ENCODE results near the gene CYP1A1.
"Not testable (repeated sequence)": the region's sequence is repeated elsewhere in the genome, so short reads cannot be mapped to it uniquely, and the experiment has no call there.

Gene CYP1A1

GRCh38 chr15:74735305-74735704, 10.0 kb upstream of the CYP1A1 start:
- no peak for DNase-seq

GRCh38 chr15:74733269-74733668, 7.9 kb upstream of the CYP1A1 start:
- DNase-seq: no peak

- DNase-seq: no peak
Observed at GRCh38 chr15:74732846-74733245, 7.5 kb upstream of the CYP1A1 start.

- DNase-seq: no peak
Observed at GRCh38 chr15:74730619-74731316, 5.4 kb upstream of the CYP1A1 start.

- DNase-seq: not testable (repeated sequence)
Observed at GRCh38 chr15:74729372-74729771, 4.0 kb upstream of the CYP1A1 start.

- DNase-seq: not testable (repeated sequence)
Observed at GRCh38 chr15:74728699-74729098, 3.4 kb upstream of the CYP1A1 start.

- DNase-seq: peak; percentile 13
Observed at GRCh38 chr15:74727727-74728126, 2.4 kb upstream of the CYP1A1 start.

GRCh38 chr15:74726774-74727164, 1.4 kb upstream of the CYP1A1 start:
- DNase-seq: no peak

- DNase-seq: no peak
Observed at GRCh38 chr15:74725845-74726773, 781 bp upstream of the CYP1A1 start.

GRCh38 chr15:74724570-74725224, 631 bp downstream of the CYP1A1 start:
- no peak for DNase-seq

- peak; percentile 6 for DNase-seq
Observed at GRCh38 chr15:74723754-74724334, 1.5 kb downstream of the CYP1A1 start.

GRCh38 chr15:74723187-74723586, 2.1 kb downstream of the CYP1A1 start:
- DNase-seq: no peak

GRCh38 chr15:74722591-74722990, 2.7 kb downstream of the CYP1A1 start:
- no peak for DNase-seq

GRCh38 chr15:74716651-74717050, 8.7 kb downstream of the CYP1A1 start:
- no peak for DNase-seq

- no peak for DNase-seq
Observed at GRCh38 chr15:74712311-74712710, 13.0 kb downstream of the CYP1A1 start.

GRCh38 chr15:74710319-74711094, 14.8 kb downstream of the CYP1A1 start:
- no peak for DNase-seq

GRCh38 chr15:74709892-74710291, 15.4 kb downstream of the CYP1A1 start:
- no peak for DNase-seq

- DNase-seq: no peak
Observed at GRCh38 chr15:74709011-74709410, 16.3 kb downstream of the CYP1A1 start.

- DNase-seq: no peak
Observed at GRCh38 chr15:74696808-74697207, 28.5 kb downstream of the CYP1A1 start.

- no peak for DNase-seq
Observed at GRCh38 chr15:74696398-74696729, 29.0 kb downstream of the CYP1A1 start.

- DNase-seq: peak; percentile 28
Observed at GRCh38 chr15:74695597-74696397, 29.5 kb downstream of the CYP1A1 start, which contains the start of gene EDC3. Gene EDC3 (minus strand): TSS chr15:74696024. CDS start chr15:74675124, 20,900 bp downstream.

- no peak for DNase-seq
Observed at GRCh38 chr15:74692327-74692726, 33.0 kb downstream of the CYP1A1 start.
